K562 (cell line): ENCODE data around the gene ELP5. TPM values are rescaled to one million over a fixed set of nuclear protein-coding genes. Genes with fewer than 3 reads are reported as not detected.

ENCODE experiments used
- CXXC5 ChIP-seq: fragments of 250-450 bp; sonication (Bioruptor Pico); IDR thresholded peaks from 2 replicates; pipeline ENCODE4 v1.8.0; 2022; ENCODE audit warnings: inconsistent platforms, mild to moderate bottlenecking, moderate library complexity
- EP400 ChIP-seq: fragments of 450-650 bp; IDR thresholded peaks from 2 replicates; pipeline ENCODE4 v1.6.1; 2017; ENCODE audit warnings: antibody characterized with exemption, mild to moderate bottlenecking, moderate library complexity
- HMG20A ChIP-seq: fragments of 450-650 bp; formaldehyde crosslinking; conservative IDR thresholded peaks from 2 replicates; pipeline ENCODE4 v1.4.0; 2020; ENCODE audit warnings: mild to moderate bottlenecking, mixed read lengths
- MAFF ChIP-seq: IDR thresholded peaks from 2 replicates; pipeline ENCODE4 v1.6.1; 2012; ENCODE audit warnings: low read length, improper control_type of control experiment
- PHF8 ChIP-seq: fragments of 200-600 bp; sonication (generic); IDR thresholded peaks from 2 replicates; pipeline ENCODE4 v1.6.1; 2012; ENCODE audit warnings: mixed run types, mild to moderate bottlenecking, inconsistent platforms, low read length, moderate library complexity, borderline replicate concordance
- RB1 ChIP-seq: fragments of 450-650 bp; IDR thresholded peaks from 2 replicates; pipeline ENCODE4 v1.6.1; 2017; ENCODE audit warnings: low read depth, mild to moderate bottlenecking
- RBM14 ChIP-seq: fragments of 200-400 bp; formaldehyde crosslinking; IDR thresholded peaks from 2 replicates; pipeline ENCODE4 v1.6.1; 2018; ENCODE audit warnings: low read depth, mild to moderate bottlenecking, low read length, moderate library complexity, borderline replicate concordance; ENCODE audit not compliant: insufficient read depth
- RFX7 ChIP-seq: fragments of 250-450 bp; sonication (Bioruptor Pico); IDR thresholded peaks from 2 replicates; pipeline ENCODE4 v1.5.1; 2021; ENCODE audit warnings: mild to moderate bottlenecking
- ZNF165 ChIP-seq: fragments of 250-450 bp; sonication (Bioruptor Pico); IDR thresholded peaks from 2 replicates; pipeline ENCODE4 v1.4.0; 2020; ENCODE audit warnings: borderline replicate concordance
- polyA plus RNA-seq, 8 experiments: library from polyadenylated mRNA; depleted of rRNA in 4 of 8; stranded (reverse) in 5 of 8; unstranded in 3 of 8; fragments of >200 nt; fragmentation: Nextera tagmentation in 2 of 8; fragmentation: Illumina TruSeq in 1 of 8; extraction: Ambion mirVana in 2 of 8; extraction: Trizol in 1 of 8; gene quantifications; 2 replicates each; pipeline versions ENCODE4 v1.2.1 to v1.2.3, GENCODE V29; 2011 to 2014; ENCODE audit warnings: inconsistent platforms in 1 of 8, missing spikeins in 1 of 8
- total RNA-seq, 7 experiments: library from RNA; depleted of rRNA in 6 of 7; stranded (reverse); fragments of >200 nt in 6 of 7; fragmentation: Illumina TruSeq in 2 of 7; extraction: Trizol in 2 of 7; gene quantifications; 2 replicates each; pipeline versions ENCODE4 v1.2.1 to v1.2.3, GENCODE V29; 2011 to 2021; ENCODE audit warnings: low replicate concordance in 1 of 7
- TF ChIP-seq, protein P1 (sequence below): fragments of 250-450 bp; sonication (Bioruptor Pico); IDR thresholded peaks from 2 replicates; pipeline ENCODE4 v1.8.0; 2022; ENCODE audit warnings: inconsistent platforms
- TF ChIP-seq, protein P2 (sequence below), 2 experiments: fragments of 450-650 bp in 1 of 2; IDR thresholded peaks; 2 replicates each; pipeline ENCODE4 v1.6.1; 2011 to 2017; ENCODE audit warnings: low read depth in 2 of 2, antibody characterized with exemption in 1 of 2, borderline replicate concordance in 1 of 2, low read length in 1 of 2, mild to moderate bottlenecking in 1 of 2, mixed read lengths in 1 of 2; ENCODE audit not compliant: control insufficient read depth in 1 of 2
- TF ChIP-seq, protein P3 (sequence below), 2 experiments: fragments of 450-650 bp; IDR thresholded peaks; 2 replicates each; pipeline ENCODE4 v1.6.1; 2016
- TF ChIP-seq, protein P4 (sequence below): fragments of 250-450 bp; sonication (Bioruptor Pico); IDR thresholded peaks from 2 replicates; pipeline ENCODE4 v1.5.0; 2020; ENCODE audit warnings: mild to moderate bottlenecking, borderline replicate concordance
- TF ChIP-seq, protein P5 (sequence below): sonication (generic); formaldehyde crosslinking; IDR thresholded peaks from 2 replicates; pipeline ENCODE4 v1.8.0; 2022; ENCODE audit warnings: mild to moderate bottlenecking, missing genetic modification reagents
- TF ChIP-seq, protein P6 (sequence below): fragments of 450-650 bp; IDR thresholded peaks from 2 replicates; pipeline ENCODE4 v1.6.1; 2016

The ELP5 gene
- total and polyA plus RNA-seq, 9 of the 15 experiments (the other 6 are each of a cell fraction or from before 2014, with no cell fraction given): 25.7 to 77.9 (median 52.9) TPM

DNA sequence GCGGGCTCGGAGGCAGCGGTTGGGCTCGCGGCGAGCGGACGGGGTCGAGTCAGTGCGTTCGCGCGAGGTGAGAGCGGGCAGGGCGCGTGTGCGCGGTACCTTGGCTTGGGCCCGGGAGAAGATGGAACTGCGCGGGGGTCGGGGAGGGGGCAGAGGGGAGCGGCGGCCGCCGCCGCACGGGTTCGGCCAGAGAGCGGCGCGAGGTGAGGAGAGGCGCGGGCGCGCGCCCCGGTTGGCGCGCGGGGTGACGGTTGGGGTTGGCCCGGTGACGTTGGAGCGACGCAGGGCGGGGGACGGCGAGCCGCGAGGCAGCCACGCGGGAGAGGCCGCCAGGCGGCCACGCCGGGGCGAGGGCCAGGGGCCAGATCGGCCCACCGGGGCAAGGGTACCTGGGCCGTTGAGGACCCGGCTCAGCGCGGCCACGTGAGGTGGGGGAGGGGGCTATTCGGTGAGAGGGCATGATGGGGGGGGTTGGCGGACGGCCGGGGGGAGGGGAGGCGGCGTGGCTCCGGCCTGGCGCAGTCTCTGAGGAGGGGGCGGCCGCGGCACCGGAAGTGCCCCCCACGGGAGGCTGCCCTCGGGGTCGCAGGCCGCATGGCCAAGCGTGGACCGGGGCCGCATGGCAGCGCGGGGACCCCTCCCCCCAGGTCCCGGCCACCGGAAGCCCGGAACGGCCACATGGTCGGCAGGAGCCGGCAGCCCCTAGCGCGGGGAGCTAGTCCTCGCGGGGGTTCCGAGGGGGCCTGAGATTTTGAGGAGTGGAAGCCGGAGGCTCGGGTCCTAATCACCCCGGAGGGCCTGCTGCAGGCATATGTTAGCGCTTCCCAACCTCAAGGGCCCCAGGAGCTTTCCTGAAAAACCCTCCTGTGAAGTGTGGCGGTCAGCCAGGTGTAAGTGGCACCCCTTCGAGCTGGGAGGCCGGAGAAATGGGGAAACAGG is 55.9 kb downstream of the ELP5 start (continued):
- 0 out of 2 replicates have a peak, but pooled peaks have one; percentile 27 for TF ChIP-seq CXXC5 (CRISPR knock-in tag)
- no peak for TF ChIP-seq MAFF
- TF ChIP-seq, protein P1, sequence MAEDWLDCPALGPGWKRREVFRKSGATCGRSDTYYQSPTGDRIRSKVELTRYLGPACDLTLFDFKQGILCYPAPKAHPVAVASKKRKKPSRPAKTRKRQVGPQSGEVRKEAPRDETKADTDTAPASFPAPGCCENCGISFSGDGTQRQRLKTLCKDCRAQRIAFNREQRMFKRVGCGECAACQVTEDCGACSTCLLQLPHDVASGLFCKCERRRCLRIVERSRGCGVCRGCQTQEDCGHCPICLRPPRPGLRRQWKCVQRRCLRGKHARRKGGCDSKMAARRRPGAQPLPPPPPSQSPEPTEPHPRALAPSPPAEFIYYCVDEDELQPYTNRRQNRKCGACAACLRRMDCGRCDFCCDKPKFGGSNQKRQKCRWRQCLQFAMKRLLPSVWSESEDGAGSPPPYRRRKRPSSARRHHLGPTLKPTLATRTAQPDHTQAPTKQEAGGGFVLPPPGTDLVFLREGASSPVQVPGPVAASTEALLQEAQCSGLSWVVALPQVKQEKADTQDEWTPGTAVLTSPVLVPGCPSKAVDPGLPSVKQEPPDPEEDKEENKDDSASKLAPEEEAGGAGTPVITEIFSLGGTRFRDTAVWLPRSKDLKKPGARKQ (CRISPR knock-in tag): no peak
- TF ChIP-seq, protein P2, sequence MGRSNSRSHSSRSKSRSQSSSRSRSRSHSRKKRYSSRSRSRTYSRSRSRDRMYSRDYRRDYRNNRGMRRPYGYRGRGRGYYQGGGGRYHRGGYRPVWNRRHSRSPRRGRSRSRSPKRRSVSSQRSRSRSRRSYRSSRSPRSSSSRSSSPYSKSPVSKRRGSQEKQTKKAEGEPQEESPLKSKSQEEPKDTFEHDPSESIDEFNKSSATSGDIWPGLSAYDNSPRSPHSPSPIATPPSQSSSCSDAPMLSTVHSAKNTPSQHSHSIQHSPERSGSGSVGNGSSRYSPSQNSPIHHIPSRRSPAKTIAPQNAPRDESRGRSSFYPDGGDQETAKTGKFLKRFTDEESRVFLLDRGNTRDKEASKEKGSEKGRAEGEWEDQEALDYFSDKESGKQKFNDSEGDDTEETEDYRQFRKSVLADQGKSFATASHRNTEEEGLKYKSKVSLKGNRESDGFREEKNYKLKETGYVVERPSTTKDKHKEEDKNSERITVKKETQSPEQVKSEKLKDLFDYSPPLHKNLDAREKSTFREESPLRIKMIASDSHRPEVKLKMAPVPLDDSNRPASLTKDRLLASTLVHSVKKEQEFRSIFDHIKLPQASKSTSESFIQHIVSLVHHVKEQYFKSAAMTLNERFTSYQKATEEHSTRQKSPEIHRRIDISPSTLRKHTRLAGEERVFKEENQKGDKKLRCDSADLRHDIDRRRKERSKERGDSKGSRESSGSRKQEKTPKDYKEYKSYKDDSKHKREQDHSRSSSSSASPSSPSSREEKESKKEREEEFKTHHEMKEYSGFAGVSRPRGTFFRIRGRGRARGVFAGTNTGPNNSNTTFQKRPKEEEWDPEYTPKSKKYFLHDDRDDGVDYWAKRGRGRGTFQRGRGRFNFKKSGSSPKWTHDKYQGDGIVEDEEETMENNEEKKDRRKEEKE (IDR thresholded peaks at IDR 0.05; ENCODE audit: borderline replicate concordance in 1 of 2, control insufficient read depth in 1 of 2, low read depth in 2 of 2, low read length in 1 of 2): no peak
- TF ChIP-seq, protein P3, sequence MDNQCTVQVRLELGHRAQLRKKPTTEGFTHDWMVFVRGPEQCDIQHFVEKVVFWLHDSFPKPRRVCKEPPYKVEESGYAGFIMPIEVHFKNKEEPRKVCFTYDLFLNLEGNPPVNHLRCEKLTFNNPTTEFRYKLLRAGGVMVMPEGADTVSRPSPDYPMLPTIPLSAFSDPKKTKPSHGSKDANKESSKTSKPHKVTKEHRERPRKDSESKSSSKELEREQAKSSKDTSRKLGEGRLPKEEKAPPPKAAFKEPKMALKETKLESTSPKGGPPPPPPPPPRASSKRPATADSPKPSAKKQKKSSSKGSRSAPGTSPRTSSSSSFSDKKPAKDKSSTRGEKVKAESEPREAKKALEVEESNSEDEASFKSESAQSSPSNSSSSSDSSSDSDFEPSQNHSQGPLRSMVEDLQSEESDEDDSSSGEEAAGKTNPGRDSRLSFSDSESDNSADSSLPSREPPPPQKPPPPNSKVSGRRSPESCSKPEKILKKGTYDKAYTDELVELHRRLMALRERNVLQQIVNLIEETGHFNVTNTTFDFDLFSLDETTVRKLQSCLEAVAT (IDR thresholded peaks at IDR 0.05): no peak
- TF ChIP-seq PHF8: peak; percentile 45; the same call in 1 of the 2 replicates
- TF ChIP-seq, protein P4, sequence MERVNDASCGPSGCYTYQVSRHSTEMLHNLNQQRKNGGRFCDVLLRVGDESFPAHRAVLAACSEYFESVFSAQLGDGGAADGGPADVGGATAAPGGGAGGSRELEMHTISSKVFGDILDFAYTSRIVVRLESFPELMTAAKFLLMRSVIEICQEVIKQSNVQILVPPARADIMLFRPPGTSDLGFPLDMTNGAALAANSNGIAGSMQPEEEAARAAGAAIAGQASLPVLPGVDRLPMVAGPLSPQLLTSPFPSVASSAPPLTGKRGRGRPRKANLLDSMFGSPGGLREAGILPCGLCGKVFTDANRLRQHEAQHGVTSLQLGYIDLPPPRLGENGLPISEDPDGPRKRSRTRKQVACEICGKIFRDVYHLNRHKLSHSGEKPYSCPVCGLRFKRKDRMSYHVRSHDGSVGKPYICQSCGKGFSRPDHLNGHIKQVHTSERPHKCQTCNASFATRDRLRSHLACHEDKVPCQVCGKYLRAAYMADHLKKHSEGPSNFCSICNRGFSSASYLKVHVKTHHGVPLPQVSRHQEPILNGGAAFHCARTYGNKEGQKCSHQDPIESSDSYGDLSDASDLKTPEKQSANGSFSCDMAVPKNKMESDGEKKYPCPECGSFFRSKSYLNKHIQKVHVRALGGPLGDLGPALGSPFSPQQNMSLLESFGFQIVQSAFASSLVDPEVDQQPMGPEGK: no peak
- TF ChIP-seq EP400: peak; percentile 90
- TF ChIP-seq, protein P5, sequence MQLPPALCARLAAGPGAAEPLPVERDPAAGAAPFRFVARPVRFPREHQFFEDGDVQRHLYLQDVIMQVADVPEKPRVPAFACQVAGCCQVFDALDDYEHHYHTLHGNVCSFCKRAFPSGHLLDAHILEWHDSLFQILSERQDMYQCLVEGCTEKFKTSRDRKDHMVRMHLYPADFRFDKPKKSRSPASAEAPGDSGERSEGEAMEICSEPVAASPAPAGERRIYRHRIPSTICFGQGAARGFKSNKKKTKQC (CRISPR knock-in tag): no peak; the same call in none of the 2 replicates
- no peak for TF ChIP-seq RFX7 (CRISPR knock-in tag)
- no peak for TF ChIP-seq ZNF165 (CRISPR knock-in tag)
- TF ChIP-seq, protein P6, sequence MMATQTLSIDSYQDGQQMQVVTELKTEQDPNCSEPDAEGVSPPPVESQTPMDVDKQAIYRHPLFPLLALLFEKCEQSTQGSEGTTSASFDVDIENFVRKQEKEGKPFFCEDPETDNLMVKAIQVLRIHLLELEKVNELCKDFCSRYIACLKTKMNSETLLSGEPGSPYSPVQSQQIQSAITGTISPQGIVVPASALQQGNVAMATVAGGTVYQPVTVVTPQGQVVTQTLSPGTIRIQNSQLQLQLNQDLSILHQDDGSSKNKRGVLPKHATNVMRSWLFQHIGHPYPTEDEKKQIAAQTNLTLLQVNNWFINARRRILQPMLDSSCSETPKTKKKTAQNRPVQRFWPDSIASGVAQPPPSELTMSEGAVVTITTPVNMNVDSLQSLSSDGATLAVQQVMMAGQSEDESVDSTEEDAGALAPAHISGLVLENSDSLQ: no peak
- peak; percentile 26; the same call in 1 of the 2 replicates for TF ChIP-seq RB1
- TF ChIP-seq HMG20A (CRISPR knock-in tag): no peak
- TF ChIP-seq RBM14: no peak
